GM12878 (cell line): Measurements from ENCODE around the gene RUFY3. TPM values are rescaled to one million over a fixed set of nuclear protein-coding genes. Genes with fewer than 3 reads are reported as not detected.
A peak's percentile ranks its signal among the peaks of the same experiment; 100 is the strongest.

Source experiments
- ATAC-seq: fragments of 200-7000 bp; cut with Tn5 transposase; 3 replicates; pipeline ENCODE4 v1.9.1; 2020; ENCODE audit warnings: mild to moderate bottlenecking, moderate library complexity
- BruUV-seq: library from RNA; stranded (reverse); fragments of 400-500 nt; replicated peaks from 2 replicates; lab custom pipeline; 2021; lab: Mats Ljungman, UMichigan
- CTCF ChIA-PET: fragments of 300-600 bp; sonication (Branson Sonifier 250); formaldehyde crosslinking; extraction: SDS; loops from one replicate; lab custom pipeline; 2021; ENCODE audit warnings: inconsistent platforms; lab: Yijun Ruan, JAX
- POLR2A ChIA-PET: fragments of 350-600 bp; formaldehyde crosslinking; extraction: SDS; loops from one replicate; lab custom pipeline; 2021; ENCODE audit warnings: inconsistent platforms; lab: Charles Lee
- RAD21 ChIA-PET: fragments of 300-600 bp; sonication (Branson Sonifier 250); formaldehyde crosslinking; loops from one replicate; lab custom pipeline; 2023; ENCODE audit warnings: antibody characterized with exemption; ENCODE audit not compliant: unreplicated experiment; lab: Charles Lee
- SMC1A ChIA-PET: fragments of 300-600 bp; sonication (Branson Sonifier 250); formaldehyde crosslinking; loops from one replicate; lab custom pipeline; 2023; ENCODE audit not compliant: unreplicated experiment, uncharacterized antibody; lab: Charles Lee
- DNase-seq: peaks from one replicate; pipeline ENCODE4 v3.0.0-alpha.2; 2011; ENCODE audit warnings: low read depth, low spot score
- FAIRE-seq: peaks from 3 replicates; lab custom pipeline; 2011; peaks lifted over from hg19 to GRCh38; lab: Jason Lieb, UNC
- H2AFZ ChIP-seq: 2 replicates; pipeline ENCODE4 v1.6.0; 2011; ENCODE audit warnings: low read depth, low read length, control low read depth; ENCODE audit not compliant: control insufficient read depth
- H3K27ac ChIP-seq: 2 replicates; pipeline ENCODE4 v1.5.1; 2011; ENCODE audit warnings: control low read depth; ENCODE audit not compliant: control insufficient read depth, insufficient read depth
- H3K27me3 ChIP-seq, 2 experiments: replicated peaks in 1 of 2; 2 replicates each; pipeline versions ENCODE4 v1.6.0 to v1.6.1; 2011; ENCODE audit warnings: low read length in 1 of 2; ENCODE audit not compliant: control insufficient read depth in 2 of 2, insufficient read depth in 2 of 2
- H3K36me3 ChIP-seq, 2 experiments: 2 replicates each; pipeline ENCODE4 v1.5.1; 2011; ENCODE audit warnings: low read length in 1 of 2; ENCODE audit not compliant: control insufficient read depth in 2 of 2, insufficient read depth in 2 of 2
- H3K4me1 ChIP-seq: 2 replicates; pipeline ENCODE4 v1.6.1; 2011; ENCODE audit warnings: mild to moderate bottlenecking, low read length, moderate library complexity, mixed read lengths; ENCODE audit not compliant: control insufficient read depth, insufficient read depth
- H3K4me2 ChIP-seq: 2 replicates; pipeline ENCODE4 v1.6.0; 2011; ENCODE audit warnings: control low read depth; ENCODE audit not compliant: control insufficient read depth, insufficient read depth
- H3K4me3 ChIP-seq: fragments of 200-600 bp; sonication (generic); 2 replicates; pipeline ENCODE4 v1.5.1; 2016
- H3K79me2 ChIP-seq: 2 replicates; pipeline ENCODE4 v1.6.0; 2011; ENCODE audit warnings: low read length; ENCODE audit not compliant: control insufficient read depth, insufficient read depth
- H3K9ac ChIP-seq: 2 replicates; pipeline ENCODE4 v1.8.0; 2011; ENCODE audit warnings: low read length, control low read depth, mixed read lengths; ENCODE audit not compliant: control insufficient read depth, insufficient read depth
- H3K9me3 ChIP-seq: replicated peaks from 3 replicates; pipeline ENCODE4 v1.5.1; 2011; ENCODE audit warnings: mild to moderate bottlenecking, low read length; ENCODE audit not compliant: control insufficient read depth, insufficient read depth
- H4K20me1 ChIP-seq: 2 replicates; pipeline ENCODE4 v1.6.0; 2011; ENCODE audit not compliant: control insufficient read depth, insufficient read depth
- ASH2L ChIP-seq: fragments of 300-600, 200-600 bp; sonication (generic); IDR thresholded peaks from 2 replicates; pipeline ENCODE4 v1.6.1; 2017; ENCODE audit warnings: low read depth, mild to moderate bottlenecking, borderline replicate concordance
- BMI1 ChIP-seq: fragments of 450-650 bp; IDR thresholded peaks from 2 replicates; pipeline ENCODE4 v1.6.1; 2016; ENCODE audit warnings: mild to moderate bottlenecking, moderate library complexity, borderline replicate concordance
- NR2F1 ChIP-seq: fragments of 450-650 bp; conservative IDR thresholded peaks from 2 replicates; pipeline ENCODE4 v1.6.1; 2017; ENCODE audit warnings: mild to moderate bottlenecking
- RAD51 ChIP-seq: fragments of 450-650 bp; IDR thresholded peaks from 2 replicates; pipeline ENCODE4 v1.6.1; 2016; ENCODE audit warnings: moderate library complexity, mild to moderate bottlenecking, inconsistent platforms
- STAT3 ChIP-seq: IDR thresholded peaks from 2 replicates; pipeline ENCODE4 v1.6.1; 2011; ENCODE audit warnings: low read depth, low read length, improper control_type of control experiment
- ZNF384 ChIP-seq: IDR thresholded peaks from 2 replicates; pipeline ENCODE4 v1.6.1; 2012; ENCODE audit warnings: low read depth, mild to moderate bottlenecking, low read length, improper control_type of control experiment, borderline replicate concordance
- in situ Hi-C: fragments of 300-500 bp; cut with MboI; formaldehyde crosslinking; loops from 9 replicates; pipeline ENCODE4 v1.14.3; 2018; ENCODE audit warnings: mixed read lengths
- intact Hi-C: fragments of 100-400 bp; cut with micrococcal nuclease; formaldehyde crosslinking; loops from one replicate; pipeline ENCODE4 v1.14.2; 2022; ENCODE audit not compliant: unreplicated experiment
- polyA plus RNA-seq, 11 experiments: library from polyadenylated mRNA; depleted of rRNA in 4 of 11; unstranded in 6 of 11; stranded (reverse) in 5 of 11; fragments of >200 nt; fragmentation: Nextera tagmentation in 4 of 11; fragmentation: Illumina TruSeq in 1 of 11; extraction: Ambion mirVana in 4 of 11; extraction: Trizol in 1 of 11; gene quantifications; 1 replicate in 1 of 11; 2 replicates in 10 of 11; pipeline versions ENCODE4 v1.2.1 to v1.2.3, GENCODE V29; 2011 to 2016; ENCODE audit warnings: inconsistent platforms in 2 of 11, missing spikeins in 2 of 11, low read depth in 1 of 11
- total RNA-seq, 4 experiments: library from RNA; depleted of rRNA in 3 of 4; stranded (reverse); fragments of >200 nt in 3 of 4; fragmentation: Illumina TruSeq in 1 of 4; extraction: Trizol in 1 of 4; gene quantifications; 2 replicates each; pipeline versions ENCODE4 v1.2.1 to v1.2.3, GENCODE V29; 2013 to 2021
- TF ChIP-seq, protein P1 (sequence below): fragments of 450-650 bp; IDR thresholded peaks from 2 replicates; pipeline ENCODE4 v1.6.1; 2016; ENCODE audit warnings: mild to moderate bottlenecking, moderate library complexity, borderline replicate concordance
- TF ChIP-seq, protein P2 (sequence below): fragments of 450-650 bp; conservative IDR thresholded peaks from 2 replicates; pipeline ENCODE4 v1.6.1; 2017; ENCODE audit warnings: mild to moderate bottlenecking, moderate library complexity

RUFY3 gene
- total and polyA plus RNA-seq, 10 of the 15 experiments (the other 5 are each of a cell fraction or from before 2014, with no cell fraction given), result 5.1 to 28.3 (median 13.1) TPM

DNA sequence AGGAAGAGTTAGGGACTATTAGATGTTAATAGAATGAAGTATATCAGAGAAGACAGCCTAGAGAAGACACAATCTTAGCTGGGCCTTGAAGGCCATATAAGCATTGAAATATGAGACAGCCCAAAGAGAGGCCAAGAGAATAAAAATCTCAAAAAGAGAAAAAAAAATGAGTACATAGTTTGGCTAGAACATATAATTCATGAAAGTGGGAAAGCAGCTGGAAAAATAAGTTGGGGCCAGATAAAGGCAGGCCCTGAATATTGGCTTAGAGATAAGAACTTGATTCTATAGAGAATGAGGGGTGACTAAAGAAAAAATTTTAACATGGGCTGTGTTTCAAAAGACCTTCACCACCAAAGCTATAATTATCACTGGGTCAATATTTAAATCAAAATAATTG is 40.8 kb upstream of the RUFY3 start:
- no peaks in the 10 kb centered on the region for H3K27me3 ChIP-seq
- no peaks in the 10 kb centered on the region for H3K9me3 ChIP-seq
- ATAC-seq, result no peak
- in situ Hi-C loops (loop anchor here (25.0 kb wide), 1 partner anchor 1619 kb away; no protein-coding TSS in a partner anchor), intact Hi-C loops (loop anchor here (10.0 kb wide), 1 partner anchor 314 kb away; the partner anchor contains the start of gene DCK)
- H3K4me3 ChIP-seq, result no peak overlapping the region
- CTCF ChIA-PET, result interaction anchor here (0.6 to 2.8 kb wide), 6 partner anchors 14 to 946 kb away, joined by 3 to 25 read pairs (median 6); partner anchors contain the start of gene JCHAIN
- H3K27ac ChIP-seq, result peak overlapping the region; percentile 74
- TF ChIP-seq, protein P1, sequence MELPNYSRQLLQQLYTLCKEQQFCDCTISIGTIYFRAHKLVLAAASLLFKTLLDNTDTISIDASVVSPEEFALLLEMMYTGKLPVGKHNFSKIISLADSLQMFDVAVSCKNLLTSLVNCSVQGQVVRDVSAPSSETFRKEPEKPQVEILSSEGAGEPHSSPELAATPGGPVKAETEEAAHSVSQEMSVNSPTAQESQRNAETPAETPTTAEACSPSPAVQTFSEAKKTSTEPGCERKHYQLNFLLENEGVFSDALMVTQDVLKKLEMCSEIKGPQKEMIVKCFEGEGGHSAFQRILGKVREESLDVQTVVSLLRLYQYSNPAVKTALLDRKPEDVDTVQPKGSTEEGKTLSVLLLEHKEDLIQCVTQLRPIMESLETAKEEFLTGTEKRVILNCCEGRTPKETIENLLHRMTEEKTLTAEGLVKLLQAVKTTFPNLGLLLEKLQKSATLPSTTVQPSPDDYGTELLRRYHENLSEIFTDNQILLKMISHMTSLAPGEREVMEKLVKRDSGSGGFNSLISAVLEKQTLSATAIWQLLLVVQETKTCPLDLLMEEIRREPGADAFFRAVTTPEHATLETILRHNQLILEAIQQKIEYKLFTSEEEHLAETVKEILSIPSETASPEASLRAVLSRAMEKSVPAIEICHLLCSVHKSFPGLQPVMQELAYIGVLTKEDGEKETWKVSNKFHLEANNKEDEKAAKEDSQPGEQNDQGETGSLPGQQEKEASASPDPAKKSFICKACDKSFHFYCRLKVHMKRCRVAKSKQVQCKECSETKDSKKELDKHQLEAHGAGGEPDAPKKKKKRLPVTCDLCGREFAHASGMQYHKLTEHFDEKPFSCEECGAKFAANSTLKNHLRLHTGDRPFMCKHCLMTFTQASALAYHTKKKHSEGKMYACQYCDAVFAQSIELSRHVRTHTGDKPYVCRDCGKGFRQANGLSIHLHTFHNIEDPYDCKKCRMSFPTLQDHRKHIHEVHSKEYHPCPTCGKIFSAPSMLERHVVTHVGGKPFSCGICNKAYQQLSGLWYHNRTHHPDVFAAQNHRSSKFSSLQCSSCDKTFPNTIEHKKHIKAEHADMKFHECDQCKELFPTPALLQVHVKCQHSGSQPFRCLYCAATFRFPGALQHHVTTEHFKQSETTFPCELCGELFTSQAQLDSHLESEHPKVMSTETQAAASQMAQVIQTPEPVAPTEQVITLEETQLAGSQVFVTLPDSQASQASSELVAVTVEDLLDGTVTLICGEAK, result no peak
- no peak for TF ChIP-seq RAD51
- TF ChIP-seq, protein P2, sequence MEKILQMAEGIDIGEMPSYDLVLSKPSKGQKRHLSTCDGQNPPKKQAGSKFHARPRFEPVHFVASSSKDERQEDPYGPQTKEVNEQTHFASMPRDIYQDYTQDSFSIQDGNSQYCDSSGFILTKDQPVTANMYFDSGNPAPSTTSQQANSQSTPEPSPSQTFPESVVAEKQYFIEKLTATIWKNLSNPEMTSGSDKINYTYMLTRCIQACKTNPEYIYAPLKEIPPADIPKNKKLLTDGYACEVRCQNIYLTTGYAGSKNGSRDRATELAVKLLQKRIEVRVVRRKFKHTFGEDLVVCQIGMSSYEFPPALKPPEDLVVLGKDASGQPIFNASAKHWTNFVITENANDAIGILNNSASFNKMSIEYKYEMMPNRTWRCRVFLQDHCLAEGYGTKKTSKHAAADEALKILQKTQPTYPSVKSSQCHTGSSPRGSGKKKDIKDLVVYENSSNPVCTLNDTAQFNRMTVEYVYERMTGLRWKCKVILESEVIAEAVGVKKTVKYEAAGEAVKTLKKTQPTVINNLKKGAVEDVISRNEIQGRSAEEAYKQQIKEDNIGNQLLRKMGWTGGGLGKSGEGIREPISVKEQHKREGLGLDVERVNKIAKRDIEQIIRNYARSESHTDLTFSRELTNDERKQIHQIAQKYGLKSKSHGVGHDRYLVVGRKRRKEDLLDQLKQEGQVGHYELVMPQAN, result no peak
- no peak for TF ChIP-seq ZNF384
- TF ChIP-seq NR2F1, result no peak
- TF ChIP-seq ASH2L, result no peak
- TF ChIP-seq STAT3, result no peak
- no peak for TF ChIP-seq BMI1
- peak overlapping the region; percentile 42; the same call in 1 of the 2 replicates for H3K4me2 ChIP-seq
- POLR2A ChIA-PET, result interaction anchor here (0.7 to 1.5 kb wide), 3 partner anchors 25 to 54 kb away, joined by 3 to 7 read pairs (median 5); no protein-coding TSS in a partner anchor
- H3K9ac ChIP-seq, result no peak overlapping the region
- H3K4me1 ChIP-seq, result peaks cover 51% of the 10 kb centered on the region
- SMC1A ChIA-PET, result interaction anchor here (1.3 to 12.8 kb wide), 7 partner anchors 9 to 74 kb away, joined by 3 to 170 read pairs (median 4); partner anchors contain the start of gene JCHAIN
- H3K79me2 ChIP-seq, result no peaks in the 10 kb centered on the region
- DNase-seq, result no peak
- FAIRE-seq, result no peak
- no TSS peak for BruUV-seq
- peak overlapping the region; percentile 39; the same call in 1 of the 2 replicates for H2AFZ ChIP-seq
- H4K20me1 ChIP-seq, result no peaks in the 10 kb centered on the region
- RAD21 ChIA-PET, result interaction anchor here (0.8 to 3.5 kb wide), 9 partner anchors 9 to 257 kb away, joined by 3 to 24 read pairs (median 4); partner anchors contain the start of gene JCHAIN
- no peaks in the 10 kb centered on the region for H3K36me3 ChIP-seq
